Effector CD8-positive, alpha-beta T cell (primary cell): Measurements from ENCODE around the gene KRTAP20-4.

Experiments
- DNase-seq: peaks from one replicate; lab custom pipeline; 2025; lab: John Stamatoyannopoulos, UW
- total RNA-seq, 4 experiments: gene quantifications; one replicate each; lab custom pipeline; 2026; lab: John Stamatoyannopoulos, UW

The KRTAP20-4 gene
- total RNA-seq, result 0 reads per million in 4 experiments

- no peak for DNase-seq
Measured at GRCh38 chr21:30620522-30620921, at the start of gene KRTAP20-4. Gene KRTAP20-4, plus strand, starts transcription at chr21:30620627.

GRCh38 chr21:30577766-30578165 is 42.7 kb upstream of the KRTAP20-4 start:
- DNase-seq, result no peak

GRCh38 chr21:30579346-30579745 is 41.1 kb upstream of the KRTAP20-4 start:
- DNase-seq, result no peak

- no peak for DNase-seq
Measured at GRCh38 chr21:30580132-30580531, 40.3 kb upstream of the KRTAP20-4 start.

- DNase-seq, result no peak
Measured at GRCh38 chr21:30582870-30583269, 37.6 kb upstream of the KRTAP20-4 start.

GRCh38 chr21:30590297-30590696 is 30.1 kb upstream of the KRTAP20-4 start, which contains the start of gene KRTAP22-2:
Gene KRTAP22-2, minus strand, starts transcription at chr21:30590397.
- no peak for DNase-seq

- DNase-seq, result no peak
Measured at GRCh38 chr21:30592140-30592539, 28.3 kb upstream of the KRTAP20-4 start, which contains the start of gene KRTAP6-3. Gene KRTAP6-3, plus strand, starts transcription at chr21:30592440. Its CDS starts 6 bp downstream, at chr21:30592446.

- no peak for DNase-seq
Measured at GRCh38 chr21:30598802-30599201, 21.6 kb upstream of the KRTAP20-4 start, which contains the start of gene KRTAP6-2. Gene KRTAP6-2, minus strand, starts transcription at chr21:30598902. Its CDS starts 28 bp downstream, at chr21:30598874.

GRCh38 chr21:30600787-30601186 is 19.6 kb upstream of the KRTAP20-4 start, which contains the start of gene KRTAP22-1:
Gene KRTAP22-1, plus strand, starts transcription at chr21:30601087.
- DNase-seq, result no peak

GRCh38 chr21:30605968-30606367 is 14.5 kb upstream of the KRTAP20-4 start:
- DNase-seq, result no peak

GRCh38 chr21:30612132-30612531 is 8.3 kb upstream of the KRTAP20-4 start:
- no peak for DNase-seq

GRCh38 chr21:30613836-30614235 is 6.6 kb upstream of the KRTAP20-4 start, which contains the start of gene KRTAP6-1:
Gene KRTAP6-1, minus strand, starts transcription at chr21:30613930. Its CDS starts 26 bp downstream, at chr21:30613904.
- DNase-seq, result no peak

- no peak for DNase-seq
Measured at GRCh38 chr21:30615199-30615598, 5.2 kb upstream of the KRTAP20-4 start.

GRCh38 chr21:30616125-30616524 is 4.3 kb upstream of the KRTAP20-4 start, which contains the start of gene KRTAP20-1:
Gene KRTAP20-1, plus strand, starts transcription at chr21:30616425. Its CDS starts 30 bp downstream, at chr21:30616455.
- no peak for DNase-seq

- DNase-seq, result no peak
Measured at GRCh38 chr21:30620080-30620479, 347 bp upstream of the KRTAP20-4 start.

- no peak for DNase-seq
Measured at GRCh38 chr21:30623362-30623761, 2.9 kb downstream of the KRTAP20-4 start.

- no peak for DNase-seq
Measured at GRCh38 chr21:30625449-30626165, 5.2 kb downstream of the KRTAP20-4 start.

- no peak for DNase-seq
Measured at GRCh38 chr21:30628109-30628508, 7.7 kb downstream of the KRTAP20-4 start.

- DNase-seq, result no peak
Measured at GRCh38 chr21:30629200-30629599, 8.8 kb downstream of the KRTAP20-4 start.

- DNase-seq, result no peak
Measured at GRCh38 chr21:30634906-30635305, 14.5 kb downstream of the KRTAP20-4 start, which contains the start of gene KRTAP20-2. Gene KRTAP20-2, plus strand, starts transcription at chr21:30635206. Its CDS starts 58 bp downstream, at chr21:30635264.

GRCh38 chr21:30638686-30639085 is 18.3 kb downstream of the KRTAP20-4 start:
- no peak for DNase-seq

- no peak for DNase-seq
Measured at GRCh38 chr21:30642564-30642963, 22.1 kb downstream of the KRTAP20-4 start, which contains the start of gene KRTAP20-3. Gene KRTAP20-3, plus strand, starts transcription at chr21:30642864.

GRCh38 chr21:30646904-30647414 is 26.5 kb downstream of the KRTAP20-4 start:
- no peak for DNase-seq
